Measurements from ENCODE around the gene ELMO3. TPM values are rescaled to one million over a fixed set of nuclear protein-coding genes. Genes with fewer than 3 reads are reported as not detected.

The ELMO3 gene
- total and polyA plus RNA-seq, 2 of the 4 experiments (the other 2 are of a cell fraction) = 0.36 to 1.6 TPM

DNA sequence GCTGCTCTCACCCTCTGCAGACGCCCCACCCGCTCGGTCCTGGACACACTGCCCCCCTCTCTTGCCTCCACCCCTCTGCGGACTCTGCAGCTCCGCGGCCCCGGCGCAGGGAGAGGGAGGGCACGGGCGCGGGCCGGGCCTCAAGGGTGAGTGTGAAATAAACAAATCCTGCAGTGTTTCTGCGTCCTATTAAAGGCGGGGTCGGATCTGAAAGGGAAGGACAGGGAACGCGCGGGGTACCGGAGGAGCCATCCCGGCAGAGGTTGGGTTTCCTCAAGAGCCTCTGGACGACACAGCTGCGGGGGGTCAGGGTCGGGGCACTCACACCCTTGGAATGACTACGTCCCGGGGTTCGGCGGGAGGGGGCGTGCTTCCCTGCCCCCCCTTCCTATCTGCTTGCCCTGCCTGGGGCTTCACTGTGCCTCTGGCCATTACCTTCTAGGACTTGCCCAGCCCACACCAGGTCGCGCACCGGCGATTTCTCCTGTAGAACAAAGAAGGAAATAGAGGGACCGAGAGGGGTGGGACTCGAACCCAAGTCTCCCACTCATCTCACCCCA, 34.9 kb upstream of the ELMO3 start:
- no peak overlapping the region for H3K27ac ChIP-seq (ENCODE audit: insufficient read depth, low read length)
- H3K56ac ChIP-seq (ENCODE audit: extremely low read depth, insufficient read depth, low read length) = no peak overlapping the region
- DNase-seq (no peak), ATAC-seq (ENCODE audit: low read depth) (peak; percentile 3; the same call in 1 of the 2 replicates)
- H3K9ac ChIP-seq (ENCODE audit: low read depth, low read length) = no peak overlapping the region
- H4K5ac ChIP-seq (ENCODE audit: low read depth, low read length) = no peak overlapping the region; the same call in 1 of the 2 replicates
- no peak overlapping the region for H2BK5ac ChIP-seq (ENCODE audit: low read depth, low read length, poor library complexity, severe bottlenecking)
- H2AK5ac ChIP-seq (ENCODE audit: low read depth, low read length) = no peak overlapping the region
- POLR2A ChIA-PET (ENCODE audit: unreplicated experiment) = no interaction called here
- H3K9me3 ChIP-seq (ENCODE audit: control insufficient read depth, insufficient read depth, low read length) = no peaks in the 10 kb centered on the region
- H4K20me1 ChIP-seq (ENCODE audit: insufficient read depth, low read length) = no peaks in the 10 kb centered on the region
- TF ChIP-seq CEBPB (IDR thresholded peaks at IDR 0.05; ENCODE audit: low read depth, low read length) = no peak
- TF ChIP-seq POLR2A (IDR thresholded peaks at IDR 0.05; ENCODE audit: low read depth, low read length) = no peak
- no peak for TF ChIP-seq RAD21 (IDR thresholded peaks at IDR 0.05; ENCODE audit: low read length)
- no peak for TF ChIP-seq RFX5 (IDR thresholded peaks at IDR 0.05; ENCODE audit: low read depth, low read length)
- TF ChIP-seq, protein P1, sequence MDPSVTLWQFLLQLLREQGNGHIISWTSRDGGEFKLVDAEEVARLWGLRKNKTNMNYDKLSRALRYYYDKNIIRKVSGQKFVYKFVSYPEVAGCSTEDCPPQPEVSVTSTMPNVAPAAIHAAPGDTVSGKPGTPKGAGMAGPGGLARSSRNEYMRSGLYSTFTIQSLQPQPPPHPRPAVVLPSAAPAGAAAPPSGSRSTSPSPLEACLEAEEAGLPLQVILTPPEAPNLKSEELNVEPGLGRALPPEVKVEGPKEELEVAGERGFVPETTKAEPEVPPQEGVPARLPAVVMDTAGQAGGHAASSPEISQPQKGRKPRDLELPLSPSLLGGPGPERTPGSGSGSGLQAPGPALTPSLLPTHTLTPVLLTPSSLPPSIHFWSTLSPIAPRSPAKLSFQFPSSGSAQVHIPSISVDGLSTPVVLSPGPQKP (IDR thresholded peaks at IDR 0.05; ENCODE audit: borderline replicate concordance, low read depth, low read length) = no peak
- no peak for TF ChIP-seq MAZ (IDR thresholded peaks at IDR 0.05; ENCODE audit: borderline replicate concordance, low read depth, low read length)
- TF ChIP-seq BHLHE40 (IDR thresholded peaks at IDR 0.05; ENCODE audit: low read depth, low read length) = no peak
- TF ChIP-seq MXI1 (IDR thresholded peaks at IDR 0.05; ENCODE audit: borderline replicate concordance, low read depth, low read length) = no peak
- no peak for TF ChIP-seq RCOR1 (IDR thresholded peaks at IDR 0.05; ENCODE audit: insufficient replicate concordance, low read length)
- no peak for TF ChIP-seq NFE2L2 (IDR thresholded peaks at IDR 0.05; ENCODE audit: low read depth, low read length)
- no peak for TF ChIP-seq CTCF (conservative IDR thresholded peaks at IDR 0.05; ENCODE audit: low read depth, low read length)
- no peak for TF ChIP-seq CHD1 (IDR thresholded peaks at IDR 0.05; ENCODE audit: low read depth, low read length)
- dilution Hi-C loops (cut with HindIII; ENCODE audit: low sequenced_read_pairs, unreplicated experiment) = no loop called here
- no peak overlapping the region for H3K14ac ChIP-seq (replicated peaks; ENCODE audit: low read depth, low read length)
- H3K27me3 ChIP-seq (ENCODE audit: control insufficient read depth, insufficient read depth, low read length) = peaks cover 24% of the 10 kb centered on the region; the same call in 1 of the 2 replicates
- H4K91ac ChIP-seq (ENCODE audit: insufficient read depth, low read depth, low read length) = no peak overlapping the region
- CTCF ChIA-PET = interaction anchor here (0.9 kb wide), 1 partner anchor 9 kb away, joined by 3 read pairs; no protein-coding TSS in a partner anchor
- H3K4me1 ChIP-seq (ENCODE audit: control insufficient read depth, insufficient read depth, low read length) = peaks cover 19% of the 10 kb centered on the region
- BruUV-seq (replicated peaks) = no TSS peak
- no peak overlapping the region for H2BK15ac ChIP-seq (ENCODE audit: low read depth, low read length)
- H4K8ac ChIP-seq (ENCODE audit: low read depth in 2 of 2, low read length in 2 of 2) = no peak overlapping the region
- H3K23ac ChIP-seq (ENCODE audit: low read depth, low read length) = no peak overlapping the region
- intact Hi-C loops (cut with micrococcal nuclease) = no loop called here
- no peak overlapping the region for H3K18ac ChIP-seq (ENCODE audit: low read depth, low read length)
- H3K4ac ChIP-seq (ENCODE audit: low read depth, low read length) = no peak overlapping the region
- H3K4me2 ChIP-seq (ENCODE audit: low read depth, low read length) = peak overlapping the region; percentile 9; the same call in 1 of the 2 replicates
- in situ Hi-C loops (cut with MboI; ENCODE audit: low sequenced_read_pairs) = no loop called here
- H2AK9ac ChIP-seq (replicated peaks; ENCODE audit: low read depth, low read length, poor library complexity) = peak overlapping the region; percentile 11
- H3K9me1 ChIP-seq (ENCODE audit: insufficient read depth, low read length) = 0 out of 2 replicates have a peak, but pooled peaks cover 2% of the 10 kb centered on the region
- 13% methylated on average over 14 of the region's 34 CpGs; no CpG with 5 or more reads in 1 of the 2 experiments for WGBS, 2 experiments (ENCODE audit: extremely low coverage in 2 of 2, insufficient read length in 1 of 2)
- peaks cover 3% of the 10 kb centered on the region; the same call in 1 of the 2 replicates for H3K36me3 ChIP-seq (ENCODE audit: control insufficient read depth, insufficient read depth, low read length)
- no peak overlapping the region for H2BK20ac ChIP-seq (ENCODE audit: low read depth, low read length)
- H2AFZ ChIP-seq (replicated peaks; ENCODE audit: low read length, poor library complexity) = peak overlapping the region; percentile 83
- no peak overlapping the region for H3K4me3 ChIP-seq (ENCODE audit: insufficient read depth, low read depth, low read length)
- peaks cover 0 to 19% of the 10 kb centered on the region in 2 experiments; a peak in 2 of 4 replicates for H3K79me1 ChIP-seq (ENCODE audit: low read depth in 1 of 2, low read length in 2 of 2)
- H2BK120ac ChIP-seq (ENCODE audit: low read depth, low read length) = no peak overlapping the region

Measured in IMR-90 (cell line).